ENCODE measurements around the gene CST9. TPM values are rescaled to one million over a fixed set of nuclear protein-coding genes. Genes with fewer than 3 reads are reported as not detected.

CST9 gene
- total RNA-seq, 1 experiment from 2014 or later = not detected

GRCh38 chr20:23624324-23624691, 18.6 kb upstream of the CST9 start:
- POLR2A ChIA-PET = no interaction called here
- BruUV-seq (replicated peaks) = no TSS peak
- Histone ChIP-seq H3K9me2 (ENCODE audit: insufficient read depth) (no peaks in the 10 kb centered on the region), H3K79me2 (ENCODE audit: insufficient read depth, low read length) (no peaks in the 10 kb centered on the region), H3K4me1 (ENCODE audit: control insufficient read depth in 1 of 2, insufficient read depth in 2 of 2, low read length in 2 of 2) (peaks cover 23 to 44% of the 10 kb centered on the region in 2 experiments), H3K4me3 (replicated peaks in 1 of 2; ENCODE audit: low read depth in 1 of 2, low read length in 2 of 2) (no peak overlapping the region), H3K9ac (ENCODE audit: low read length) (no peak overlapping the region), H4K20me1 (ENCODE audit: insufficient read depth) (no peaks in the 10 kb centered on the region), H3K36me3 (ENCODE audit: control insufficient read depth in 1 of 2, insufficient read depth in 2 of 2, low read length in 2 of 2) (no peaks in the 10 kb centered on the region), H3K4me2 (ENCODE audit: low read length) (no peak overlapping the region), H2AFZ (ENCODE audit: low read depth, low read length, poor library complexity, severe bottlenecking) (no peak overlapping the region), H3K27ac (ENCODE audit: low read depth, low read length) (no peak overlapping the region), H3K27me3 (ENCODE audit: insufficient read depth, low read length) (no peaks in the 10 kb centered on the region), H3K9me3 (ENCODE audit: control insufficient read depth in 1 of 2, insufficient read depth in 1 of 2, low read depth in 1 of 2, low read length in 2 of 2) (peaks cover 0 to 8% of the 10 kb centered on the region in 2 experiments; a peak in 1 of 4 replicates)
- RAD21 ChIA-PET (ENCODE audit: low non-redundant PET in 1 of 2, low total read pairs in 2 of 2, uncharacterized antibody in 2 of 2, unreplicated experiment in 2 of 2) = no interaction called here
- intact Hi-C loops (cut with micrococcal nuclease) = no loop called here
- ATAC-seq (no peak), DNase-seq (ENCODE audit: low read depth, low spot score) (no peak)
- TF ChIP-seq, protein P1, sequence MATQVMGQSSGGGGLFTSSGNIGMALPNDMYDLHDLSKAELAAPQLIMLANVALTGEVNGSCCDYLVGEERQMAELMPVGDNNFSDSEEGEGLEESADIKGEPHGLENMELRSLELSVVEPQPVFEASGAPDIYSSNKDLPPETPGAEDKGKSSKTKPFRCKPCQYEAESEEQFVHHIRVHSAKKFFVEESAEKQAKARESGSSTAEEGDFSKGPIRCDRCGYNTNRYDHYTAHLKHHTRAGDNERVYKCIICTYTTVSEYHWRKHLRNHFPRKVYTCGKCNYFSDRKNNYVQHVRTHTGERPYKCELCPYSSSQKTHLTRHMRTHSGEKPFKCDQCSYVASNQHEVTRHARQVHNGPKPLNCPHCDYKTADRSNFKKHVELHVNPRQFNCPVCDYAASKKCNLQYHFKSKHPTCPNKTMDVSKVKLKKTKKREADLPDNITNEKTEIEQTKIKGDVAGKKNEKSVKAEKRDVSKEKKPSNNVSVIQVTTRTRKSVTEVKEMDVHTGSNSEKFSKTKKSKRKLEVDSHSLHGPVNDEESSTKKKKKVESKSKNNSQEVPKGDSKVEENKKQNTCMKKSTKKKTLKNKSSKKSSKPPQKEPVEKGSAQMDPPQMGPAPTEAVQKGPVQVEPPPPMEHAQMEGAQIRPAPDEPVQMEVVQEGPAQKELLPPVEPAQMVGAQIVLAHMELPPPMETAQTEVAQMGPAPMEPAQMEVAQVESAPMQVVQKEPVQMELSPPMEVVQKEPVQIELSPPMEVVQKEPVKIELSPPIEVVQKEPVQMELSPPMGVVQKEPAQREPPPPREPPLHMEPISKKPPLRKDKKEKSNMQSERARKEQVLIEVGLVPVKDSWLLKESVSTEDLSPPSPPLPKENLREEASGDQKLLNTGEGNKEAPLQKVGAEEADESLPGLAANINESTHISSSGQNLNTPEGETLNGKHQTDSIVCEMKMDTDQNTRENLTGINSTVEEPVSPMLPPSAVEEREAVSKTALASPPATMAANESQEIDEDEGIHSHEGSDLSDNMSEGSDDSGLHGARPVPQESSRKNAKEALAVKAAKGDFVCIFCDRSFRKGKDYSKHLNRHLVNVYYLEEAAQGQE (IDR thresholded peaks at IDR 0.05; ENCODE audit: low read depth) = no peak
- TF ChIP-seq POLR2A (IDR thresholded peaks at IDR 0.05; ENCODE audit: borderline replicate concordance, extremely low read depth, insufficient read depth, insufficient read length) = no peak
- no peak for TF ChIP-seq TCF7L2 (IDR thresholded peaks at IDR 0.05; ENCODE audit: borderline replicate concordance, extremely low read depth, insufficient read depth, insufficient read length)
- TF ChIP-seq JUND (IDR thresholded peaks at IDR 0.05) = no peak
- TF ChIP-seq SRF (IDR thresholded peaks at IDR 0.05; ENCODE audit: low read depth) = no peak
- no peak for TF ChIP-seq FOSL1 (IDR thresholded peaks at IDR 0.05; ENCODE audit: low read depth)
- TF ChIP-seq EZH2 (IDR thresholded peaks at IDR 0.05) = no peak
- TF ChIP-seq, protein P2, sequence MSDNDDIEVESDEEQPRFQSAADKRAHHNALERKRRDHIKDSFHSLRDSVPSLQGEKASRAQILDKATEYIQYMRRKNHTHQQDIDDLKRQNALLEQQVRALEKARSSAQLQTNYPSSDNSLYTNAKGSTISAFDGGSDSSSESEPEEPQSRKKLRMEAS (IDR thresholded peaks at IDR 0.05) = no peak
- no peak for TF ChIP-seq SP1 (IDR thresholded peaks at IDR 0.05; ENCODE audit: low read depth)
- no peak for TF ChIP-seq CBX3 (IDR thresholded peaks at IDR 0.05; ENCODE audit: low read depth)
- TF ChIP-seq SIN3A (IDR thresholded peaks at IDR 0.05; ENCODE audit: low read depth) = no peak
- no peak for TF ChIP-seq CEBPB (IDR thresholded peaks at IDR 0.05; ENCODE audit: low read depth)
- TF ChIP-seq EZH2phosphoT487 (IDR thresholded peaks at IDR 0.05; ENCODE audit: borderline replicate concordance) = no peak
- TF ChIP-seq, protein P3, sequence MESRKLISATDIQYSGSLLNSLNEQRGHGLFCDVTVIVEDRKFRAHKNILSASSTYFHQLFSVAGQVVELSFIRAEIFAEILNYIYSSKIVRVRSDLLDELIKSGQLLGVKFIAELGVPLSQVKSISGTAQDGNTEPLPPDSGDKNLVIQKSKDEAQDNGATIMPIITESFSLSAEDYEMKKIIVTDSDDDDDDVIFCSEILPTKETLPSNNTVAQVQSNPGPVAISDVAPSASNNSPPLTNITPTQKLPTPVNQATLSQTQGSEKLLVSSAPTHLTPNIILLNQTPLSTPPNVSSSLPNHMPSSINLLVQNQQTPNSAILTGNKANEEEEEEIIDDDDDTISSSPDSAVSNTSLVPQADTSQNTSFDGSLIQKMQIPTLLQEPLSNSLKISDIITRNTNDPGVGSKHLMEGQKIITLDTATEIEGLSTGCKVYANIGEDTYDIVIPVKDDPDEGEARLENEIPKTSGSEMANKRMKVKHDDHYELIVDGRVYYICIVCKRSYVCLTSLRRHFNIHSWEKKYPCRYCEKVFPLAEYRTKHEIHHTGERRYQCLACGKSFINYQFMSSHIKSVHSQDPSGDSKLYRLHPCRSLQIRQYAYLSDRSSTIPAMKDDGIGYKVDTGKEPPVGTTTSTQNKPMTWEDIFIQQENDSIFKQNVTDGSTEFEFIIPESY (IDR thresholded peaks at IDR 0.05; ENCODE audit: extremely low read depth, insufficient replicate concordance, low read length) = no peak
- TF ChIP-seq RAD21 (IDR thresholded peaks at IDR 0.05; ENCODE audit: low read depth) = no peak
- TF ChIP-seq ZNF274 (IDR thresholded peaks at IDR 0.05; ENCODE audit: low read depth, low read length) = no peak
- no peak for TF ChIP-seq ELF1 (IDR thresholded peaks at IDR 0.05; ENCODE audit: borderline replicate concordance, low read depth)
- CTCF ChIA-PET = no interaction called here

Measured in HCT116 (cell line).